NCI-H460 (cell line): ENCODE results near the gene LIPC. TPM values are rescaled to one million over a fixed set of nuclear protein-coding genes. Genes with fewer than 3 reads are reported as not detected.

Experiments
- DNase-seq: peaks from one replicate; pipeline ENCODE4 v3.0.0-alpha.2; 2016; ENCODE audit warnings: low read depth; ENCODE audit errors: extremely low read depth
- total RNA-seq: library from RNA; depleted of rRNA; stranded (reverse); fragments of >200 nt; shearing (Covaris generic); gene quantifications from 2 replicates; pipeline ENCODE4 v1.2.3, GENCODE V29; 2014

The LIPC gene
- total RNA-seq, 1 experiment from 2014 or later: not detected

DNA sequence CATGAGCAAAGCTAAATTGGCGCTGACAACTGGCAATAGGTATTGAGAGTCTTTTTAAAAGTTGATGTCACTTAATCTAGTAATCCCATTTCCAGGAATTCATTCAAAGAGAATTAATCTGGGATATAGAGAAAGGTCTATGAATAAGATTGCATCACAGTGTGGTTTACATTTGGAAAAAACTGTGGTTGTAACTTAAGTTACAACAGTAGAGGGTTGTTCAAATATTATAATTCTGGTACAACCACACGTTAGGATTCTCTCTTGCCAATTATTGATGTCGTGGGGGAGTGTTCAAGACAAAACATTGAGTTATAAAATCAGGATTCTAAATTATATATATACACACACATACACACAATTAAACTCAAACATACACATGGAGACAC lies 79.8 kb downstream of the LIPC start:
- no peak for DNase-seq

DNA sequence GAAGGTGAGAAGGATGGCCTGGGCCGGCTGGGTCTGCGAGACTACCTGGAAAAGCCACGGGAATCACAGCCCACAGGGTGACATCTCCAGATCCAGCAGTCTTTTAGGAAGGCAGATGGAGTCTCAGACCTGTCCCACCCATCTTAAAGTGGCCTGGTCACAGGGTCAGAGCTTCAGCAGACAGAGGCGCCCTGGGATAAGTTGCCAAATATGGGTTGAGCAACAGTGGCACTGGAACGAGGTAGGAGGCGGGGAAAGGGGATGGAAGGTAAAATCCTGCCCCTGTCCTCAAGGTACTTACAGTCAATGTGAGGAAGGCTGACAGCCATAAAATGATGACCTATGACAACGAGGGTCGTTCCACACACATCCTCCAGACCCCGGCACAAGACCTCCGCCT lies 80.7 kb downstream of the LIPC start:
- no peak for DNase-seq

DNA sequence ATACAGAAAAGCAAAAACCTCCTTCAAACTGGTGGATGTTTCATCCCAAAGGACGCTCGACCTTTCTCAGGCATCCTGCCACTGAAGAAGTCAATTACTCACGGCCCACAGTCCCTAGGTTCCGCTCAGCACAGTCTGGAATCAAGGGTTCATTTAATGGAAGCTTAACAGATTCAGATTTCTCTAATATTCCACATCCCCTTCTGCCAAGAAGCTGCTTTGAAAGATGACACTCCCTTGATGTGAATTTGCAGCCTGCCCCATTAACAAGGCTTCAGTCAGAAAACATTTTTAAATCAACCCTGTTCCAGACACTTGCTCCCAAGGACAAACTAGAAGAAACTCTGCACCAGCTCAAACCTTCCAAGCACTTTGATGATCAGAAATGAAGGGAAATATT lies 81.2 kb downstream of the LIPC start:
- no peak for DNase-seq

DNA sequence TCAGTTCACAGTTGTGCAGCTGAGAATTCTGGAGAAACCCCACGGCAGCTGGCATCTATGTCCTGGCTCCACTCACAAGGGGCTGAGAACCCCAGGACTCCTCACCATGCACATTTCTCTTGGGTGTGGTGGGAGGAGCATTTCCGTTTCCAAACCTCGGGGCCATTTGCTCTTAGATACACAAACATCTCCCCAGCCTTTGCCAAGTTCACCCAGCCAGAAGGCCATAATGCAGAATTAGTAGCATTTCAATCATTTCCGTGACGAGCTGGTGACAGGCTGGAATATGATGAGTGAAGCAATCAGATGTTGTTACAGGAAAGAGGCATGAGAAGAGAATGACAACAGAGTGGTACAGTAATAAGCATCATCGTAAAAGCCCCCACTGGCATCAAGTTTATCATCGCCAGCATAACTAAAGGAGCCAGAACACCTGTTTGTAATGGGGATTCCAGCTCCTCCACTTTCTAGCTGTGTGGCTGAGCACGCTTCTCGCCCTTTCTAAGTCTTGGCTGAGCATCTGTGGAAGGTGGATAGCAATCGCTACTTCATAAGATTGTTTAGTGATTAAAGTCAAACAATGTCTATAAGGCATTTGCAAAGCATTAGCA lies 82.0 kb downstream of the LIPC start:
- no peak for DNase-seq

DNA sequence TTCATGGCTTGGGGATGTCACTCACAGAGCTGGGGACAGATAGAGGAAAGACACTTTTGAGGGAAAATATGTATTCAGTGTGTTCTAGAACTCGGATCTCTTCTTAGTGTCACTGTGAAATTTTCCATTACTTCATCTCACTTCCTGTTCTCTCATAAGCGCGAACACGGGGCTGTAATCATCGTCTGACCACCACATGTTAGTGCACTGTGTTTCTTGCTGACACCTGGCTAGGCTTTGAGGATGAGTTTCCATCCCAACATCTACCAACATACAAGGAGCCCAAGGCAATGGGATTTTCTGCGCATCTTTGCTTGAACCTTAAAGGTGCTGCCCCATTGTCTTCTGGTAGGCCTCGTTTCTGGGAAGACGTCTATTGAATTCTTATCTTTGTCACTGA lies 84.0 kb downstream of the LIPC start:
- no peak for DNase-seq

DNA sequence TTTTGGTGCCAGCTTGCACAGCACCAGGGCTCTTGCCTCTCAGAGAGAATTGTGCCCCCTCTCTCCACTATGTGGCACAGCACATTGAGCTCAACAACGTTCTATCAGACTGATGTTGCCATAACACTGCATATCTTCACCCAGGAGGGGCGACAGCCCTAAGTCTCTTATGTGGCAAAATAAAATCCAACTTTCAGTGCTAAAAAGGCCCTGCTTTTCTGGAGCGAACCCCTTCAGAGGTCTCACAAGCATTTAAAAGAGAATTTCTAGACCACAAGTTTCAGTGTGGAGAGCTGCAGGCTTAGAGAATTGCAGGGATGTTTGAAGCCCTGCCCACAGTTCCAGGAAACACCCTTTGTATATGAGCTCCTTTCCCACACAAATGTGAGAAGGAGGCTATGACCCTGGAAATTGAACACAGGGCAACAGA lies 85.5 kb downstream of the LIPC start:
- no peak for DNase-seq

DNA sequence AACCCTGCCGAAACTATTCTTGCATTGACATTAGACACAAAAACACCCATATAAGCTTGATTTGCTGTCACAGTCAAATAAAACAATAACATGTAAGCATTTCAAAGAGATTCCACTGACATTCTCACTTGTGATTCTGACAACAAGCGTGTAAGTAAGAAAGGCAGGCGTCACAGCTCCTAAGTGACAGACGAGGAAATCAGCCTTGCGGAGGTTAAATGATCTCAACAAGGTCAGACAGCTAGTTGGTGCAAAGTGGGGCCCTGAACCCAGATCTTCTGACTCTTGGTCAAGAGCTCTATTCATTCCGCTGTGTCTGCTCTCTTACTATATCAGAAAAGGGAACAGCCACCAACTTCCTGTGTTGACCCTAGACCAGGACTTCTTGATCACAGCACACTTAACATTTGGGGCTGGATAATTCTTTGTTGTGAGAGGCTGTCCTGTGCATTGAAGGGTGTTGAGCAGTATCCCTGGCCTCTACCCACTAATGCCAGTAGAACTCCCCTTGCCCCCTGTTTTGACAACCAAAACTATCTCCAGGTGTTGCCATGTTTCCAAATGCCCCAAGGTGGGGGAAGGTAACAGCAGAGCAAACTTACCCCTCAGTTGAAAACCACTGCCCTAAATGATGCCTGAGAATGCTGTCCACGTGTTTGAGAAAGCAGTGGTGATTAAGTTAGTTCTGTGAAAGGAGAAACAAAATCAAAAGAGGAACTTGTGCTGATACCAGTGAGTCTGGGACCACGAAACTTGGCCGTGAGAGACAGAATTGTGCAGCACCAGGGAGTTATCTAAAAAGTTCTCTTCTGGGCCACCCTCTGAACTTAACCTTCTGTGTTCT lies 86.1 kb downstream of the LIPC start:
- DNase-seq: no peak

DNA sequence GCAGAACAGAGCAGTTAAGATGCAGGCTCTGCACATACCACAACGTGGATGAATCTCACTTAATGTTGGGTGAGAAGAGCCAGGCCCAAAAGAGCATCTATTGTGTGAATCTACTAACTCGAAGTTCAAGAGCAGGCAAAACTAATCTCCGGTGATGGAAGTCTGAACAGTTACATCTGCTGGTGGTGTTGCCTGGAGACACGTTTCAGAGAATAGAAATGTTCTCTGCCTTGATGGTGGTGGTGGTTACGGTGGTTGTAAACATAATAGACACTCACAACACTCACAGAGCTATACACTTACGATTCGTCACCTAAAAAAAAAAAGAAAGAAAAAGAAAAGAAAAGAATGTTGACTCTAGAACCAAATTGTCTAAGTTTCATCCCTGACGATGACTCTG lies 86.8 kb downstream of the LIPC start:
- DNase-seq: no peak

DNA sequence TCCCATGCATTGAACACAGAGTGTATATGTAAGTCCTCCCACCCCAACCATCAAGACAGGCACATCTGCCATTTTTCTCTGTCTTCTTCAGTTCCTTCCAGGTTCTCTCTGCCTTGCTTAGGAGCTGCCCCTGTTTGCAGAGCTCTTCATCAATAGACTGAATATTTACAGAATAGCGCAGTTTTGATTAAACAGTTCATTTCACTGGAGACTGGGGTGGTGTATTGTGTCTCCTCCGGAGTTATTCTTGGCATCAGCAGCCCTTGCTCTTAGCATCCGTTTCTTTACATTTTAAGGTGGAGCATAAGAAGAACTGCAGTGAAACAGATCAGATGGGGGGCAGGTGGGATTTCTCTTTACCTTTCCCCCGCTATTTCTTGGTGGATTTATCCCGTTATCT lies 87.7 kb downstream of the LIPC start:
- DNase-seq: no peak

DNA sequence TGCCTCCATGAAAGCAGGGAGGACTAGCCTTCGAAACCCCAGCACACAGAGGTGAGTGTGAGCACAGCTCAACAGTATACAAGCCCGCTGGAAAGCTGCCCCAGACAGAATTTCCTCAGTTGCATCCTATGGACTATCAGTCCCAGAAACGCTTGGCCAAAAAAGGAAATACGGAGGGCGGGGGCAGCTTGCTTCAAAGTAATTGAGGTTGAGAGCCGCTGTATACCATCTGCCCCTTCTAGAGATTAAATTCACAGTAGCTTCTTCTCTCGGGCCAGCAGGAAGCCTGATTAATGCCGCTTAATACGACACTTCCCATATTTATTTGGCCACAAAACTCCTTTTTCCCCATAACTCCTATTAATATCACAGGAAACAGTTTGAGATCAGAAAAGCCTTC lies 88.7 kb downstream of the LIPC start:
- no peak for DNase-seq

DNA sequence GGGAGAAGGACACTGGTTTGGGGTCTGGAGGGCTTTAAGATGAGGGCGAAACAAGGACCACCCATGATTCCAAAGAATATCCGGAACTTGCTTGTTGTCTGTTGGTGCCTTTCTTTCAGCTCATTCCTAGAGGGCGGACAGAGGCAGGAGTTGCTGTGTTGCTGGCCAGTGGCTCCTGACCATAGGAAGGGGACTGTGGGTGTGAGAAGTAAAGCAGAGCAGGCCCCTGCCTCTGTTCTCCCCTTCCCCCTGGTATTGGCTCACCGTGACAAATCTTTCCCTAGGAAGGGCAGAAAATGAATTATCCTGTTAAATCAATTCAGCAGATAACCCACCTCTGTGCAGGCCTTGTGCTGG lies 89.1 kb downstream of the LIPC start:
- no peak for DNase-seq

DNA sequence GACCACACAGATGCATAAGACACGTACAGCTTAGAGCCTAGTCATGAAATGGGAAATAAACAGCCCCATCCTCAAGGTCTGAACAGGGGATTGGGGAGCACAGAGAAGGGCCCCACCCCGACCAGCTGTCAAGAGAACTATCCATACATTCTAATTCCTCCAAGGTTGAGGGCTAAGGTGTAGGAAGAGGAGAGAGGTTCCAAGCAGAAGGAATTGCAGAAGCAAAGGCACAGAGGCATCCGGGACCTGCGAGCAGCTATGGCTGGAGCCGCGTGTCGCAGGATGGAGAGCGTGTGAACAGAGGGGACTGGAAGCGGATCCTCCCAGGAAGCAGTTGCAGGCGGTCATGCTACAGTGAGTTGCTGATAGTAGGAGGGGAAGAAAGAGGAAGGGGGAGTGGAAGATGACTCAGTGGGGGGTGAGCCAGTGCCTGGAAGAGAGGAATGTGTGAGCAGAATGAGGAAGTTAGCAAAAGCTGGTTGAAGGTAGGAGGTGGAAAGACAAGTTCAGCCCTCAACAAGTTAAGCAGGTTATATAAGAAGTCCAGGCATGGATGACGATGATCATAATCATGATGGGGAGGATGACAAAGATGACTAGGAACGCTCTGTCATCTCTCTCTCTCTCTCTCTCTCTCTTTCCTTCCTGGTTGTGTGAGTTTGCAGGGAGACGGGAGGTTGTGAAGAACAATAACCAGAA lies 89.7 kb downstream of the LIPC start:
- DNase-seq: no peak

DNA sequence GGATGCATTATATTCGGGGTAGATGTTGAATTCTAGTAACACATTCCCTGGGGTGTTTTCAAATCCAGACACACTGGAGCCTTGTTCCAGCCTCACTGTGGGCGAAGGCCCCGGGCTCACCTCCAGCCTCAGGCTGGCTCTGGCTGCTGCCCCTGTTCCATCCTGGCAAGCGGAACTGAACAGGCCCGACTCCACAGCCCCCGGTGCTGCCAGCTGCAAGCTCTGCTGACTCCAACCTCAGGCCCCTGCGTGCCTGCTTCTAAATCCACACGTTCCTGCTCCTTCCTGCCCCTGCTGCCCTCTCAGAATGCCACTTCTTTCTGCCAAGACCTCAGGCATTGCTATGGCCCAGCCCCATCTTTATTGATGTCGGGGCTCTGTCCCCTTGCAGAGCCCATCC lies 90.6 kb downstream of the LIPC start:
- no peak for DNase-seq

DNA sequence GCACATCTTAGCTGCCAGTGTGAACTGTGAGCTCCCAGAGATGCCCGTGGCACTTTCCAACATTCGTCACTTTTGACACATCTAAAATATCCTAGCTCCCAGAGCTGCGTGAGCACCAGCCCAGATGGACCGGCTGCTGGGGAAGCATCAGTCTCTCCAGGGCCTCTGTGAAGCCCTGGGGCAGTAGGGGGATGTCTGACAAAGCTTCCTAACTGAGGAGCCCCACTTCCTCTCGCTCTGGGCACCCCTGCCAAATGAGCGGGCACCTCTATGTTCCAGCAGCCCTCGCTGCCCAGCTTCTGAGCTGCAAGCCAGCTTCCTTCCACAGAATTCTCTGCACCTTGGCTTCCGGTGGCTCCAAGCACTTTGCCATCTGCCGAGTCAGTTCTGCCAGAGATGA lies 91.1 kb downstream of the LIPC start:
- no peak for DNase-seq

DNA sequence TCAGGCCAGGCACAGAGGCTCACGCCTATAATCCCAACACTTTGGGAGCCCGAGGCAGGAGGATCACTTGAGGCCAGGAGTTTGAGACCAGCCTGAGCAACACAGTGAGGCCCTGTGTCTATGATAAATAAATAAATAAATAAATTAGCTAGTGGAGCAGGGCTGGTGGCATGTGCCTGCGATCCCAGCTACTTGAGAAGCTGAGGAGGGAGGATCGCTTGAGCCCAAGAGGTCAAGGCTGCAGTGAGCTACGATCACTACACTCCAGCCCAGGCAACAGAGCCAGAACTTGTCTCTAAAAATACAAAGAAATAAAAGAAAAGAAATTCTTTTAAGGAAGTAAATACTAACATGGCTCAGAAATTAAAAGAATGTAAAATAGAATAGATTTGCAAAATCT lies 91.8 kb downstream of the LIPC start:
- no peak for DNase-seq

DNA sequence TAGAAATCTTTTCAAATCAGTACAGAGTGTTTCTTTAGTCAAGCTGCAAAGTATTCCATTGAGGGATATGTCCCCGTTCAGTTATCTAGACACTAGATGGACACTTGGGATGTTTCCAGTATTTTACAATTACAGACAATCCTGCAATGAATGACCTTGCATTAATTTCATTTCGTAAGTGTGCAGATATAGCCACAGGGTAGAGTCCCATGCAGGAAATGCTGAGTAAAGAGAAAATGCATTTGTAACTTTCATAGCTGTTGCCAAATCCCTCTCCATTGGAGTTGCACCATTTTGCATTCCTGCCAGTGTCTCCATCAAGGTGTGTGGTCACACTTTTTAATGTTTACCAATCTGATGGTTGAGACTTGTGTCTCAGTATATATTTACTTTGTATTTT lies 92.5 kb downstream of the LIPC start:
- DNase-seq: no peak

DNA sequence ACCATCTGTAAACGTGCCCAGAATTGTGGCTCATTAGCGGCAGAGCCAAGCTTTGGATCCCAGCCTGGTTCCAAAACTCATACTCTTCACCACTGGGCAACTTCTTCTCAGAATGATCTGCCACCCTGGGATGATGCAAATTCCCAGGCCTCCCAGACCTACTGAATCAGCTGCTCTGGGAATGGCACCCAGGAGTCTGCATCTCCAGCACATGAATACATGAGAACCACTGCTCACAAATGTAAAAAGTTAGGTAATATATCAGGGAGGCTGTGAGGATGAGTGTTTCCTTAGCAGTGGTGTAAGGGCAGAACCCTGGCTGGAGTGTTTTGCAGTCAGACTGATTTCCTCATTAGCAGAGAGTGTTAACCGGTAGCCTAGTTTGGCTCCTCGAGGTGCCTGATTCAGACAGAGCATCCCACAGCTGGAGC lies 94.2 kb downstream of the LIPC start:
- DNase-seq: no peak

DNA sequence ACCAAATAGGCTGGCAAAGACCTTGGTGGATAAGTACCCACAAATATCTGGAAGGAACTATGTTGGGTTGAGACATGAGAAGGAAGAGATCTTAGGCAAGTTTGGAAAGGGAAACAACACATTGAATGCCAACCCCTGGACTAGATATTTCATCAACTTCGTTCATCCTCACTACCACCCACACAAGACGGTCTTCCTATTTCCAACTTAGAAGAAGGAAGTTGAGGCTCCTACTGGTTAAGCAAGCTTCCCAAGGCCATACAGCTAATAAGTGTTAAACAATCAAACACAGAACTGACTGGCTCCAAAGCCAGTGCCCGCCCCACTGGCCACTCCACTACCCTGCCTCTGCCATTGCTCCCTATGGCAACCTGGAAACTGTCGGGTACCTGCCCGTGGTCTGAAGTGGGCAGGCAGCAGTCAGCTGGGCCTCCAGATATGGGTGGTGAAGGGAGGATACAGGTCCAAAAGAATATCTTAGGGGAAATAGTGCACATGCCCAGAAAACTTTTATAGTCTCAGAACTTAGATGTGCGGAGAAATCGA lies 94.9 kb downstream of the LIPC start:
- DNase-seq: no peak

DNA sequence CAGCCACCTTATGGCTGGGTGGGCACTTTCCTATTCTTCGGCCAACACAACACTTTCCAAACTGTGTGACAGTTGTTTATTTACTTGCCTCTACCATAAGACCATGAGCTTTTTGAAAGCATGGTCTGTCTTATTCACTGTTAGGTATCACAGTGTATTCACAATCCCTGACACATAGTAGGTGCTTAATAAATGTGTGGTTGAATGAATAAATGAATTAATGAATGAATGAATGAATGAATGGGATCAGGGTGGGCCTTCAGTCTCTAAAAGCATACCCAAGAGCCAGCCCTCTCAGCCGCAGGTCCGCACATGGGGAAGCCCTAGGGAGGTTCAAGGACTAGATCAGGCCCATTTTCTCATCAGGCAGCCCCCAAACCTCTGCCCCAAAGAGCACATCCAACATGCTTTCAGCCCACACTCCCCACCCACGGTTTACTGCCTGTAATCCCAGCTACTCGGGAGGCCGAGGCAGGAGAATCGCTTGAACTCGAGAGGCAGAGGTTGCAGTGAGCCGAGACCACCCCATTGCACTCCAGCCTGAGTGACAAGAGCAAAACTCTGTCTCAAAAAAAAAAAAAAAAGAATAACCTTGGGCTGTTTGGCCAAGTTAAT lies 95.9 kb downstream of the LIPC start:
- no peak for DNase-seq

DNA sequence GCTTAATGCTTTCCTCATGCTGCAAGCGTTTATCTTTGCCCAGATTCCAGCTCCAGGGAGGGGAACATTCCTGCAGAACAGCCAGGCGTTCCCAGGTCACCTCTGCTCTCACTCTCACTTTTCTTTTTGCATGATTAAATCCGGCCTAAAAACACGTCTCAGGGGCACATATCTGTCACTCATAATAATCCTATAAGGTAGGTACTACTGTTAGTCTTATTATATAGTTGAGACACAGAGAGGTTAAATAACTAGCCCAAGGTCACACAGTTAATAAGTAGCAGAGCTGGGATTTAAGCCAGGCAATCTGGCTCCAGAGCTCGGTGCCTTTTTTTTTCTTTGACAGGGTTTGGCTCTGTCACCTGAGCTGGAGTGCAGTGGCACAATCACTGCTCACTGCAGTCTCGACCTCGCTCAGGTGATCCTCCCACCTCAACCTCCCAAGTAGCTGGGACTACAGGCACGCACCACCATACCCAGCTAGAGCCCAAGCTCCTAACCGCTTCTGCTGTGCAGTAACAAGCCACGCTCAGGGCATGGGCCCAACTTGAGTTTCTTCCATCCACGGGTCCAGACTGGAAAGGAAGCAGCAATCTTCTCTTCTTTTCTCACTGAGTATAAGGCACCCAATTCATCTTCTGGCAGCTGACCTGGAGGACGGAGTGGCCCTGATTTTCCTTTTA lies 96.5 kb downstream of the LIPC start:
- DNase-seq: no peak

DNA sequence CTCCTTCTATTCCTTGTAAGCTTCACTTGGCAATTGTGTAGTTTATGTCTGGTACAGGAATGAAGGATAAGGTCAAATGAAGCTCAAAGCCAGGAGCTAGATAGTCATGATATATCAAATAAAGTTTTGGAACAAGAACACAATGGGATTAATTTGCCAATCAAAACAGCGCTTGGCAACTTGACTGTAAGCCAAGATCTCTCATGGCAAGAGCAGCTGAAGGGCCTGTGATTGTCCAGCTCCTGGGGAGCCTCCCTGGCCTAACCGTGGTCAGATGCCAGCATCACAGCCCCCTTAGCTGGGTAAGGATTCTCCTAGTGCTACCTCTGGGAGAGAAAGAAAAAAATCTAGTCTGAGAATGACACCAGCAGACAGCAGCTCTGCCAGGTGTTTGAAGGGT lies 97.2 kb downstream of the LIPC start:
- no peak for DNase-seq
